ENCODE data around the gene GRM3. TPM values are rescaled to one million over a fixed set of nuclear protein-coding genes. Genes with fewer than 3 reads are reported as not detected.

Gene GRM3
- total and polyA plus RNA-seq, 2 donors (not counting 1 experiment from before 2014, with no cell fraction given) = not detected

DNA sequence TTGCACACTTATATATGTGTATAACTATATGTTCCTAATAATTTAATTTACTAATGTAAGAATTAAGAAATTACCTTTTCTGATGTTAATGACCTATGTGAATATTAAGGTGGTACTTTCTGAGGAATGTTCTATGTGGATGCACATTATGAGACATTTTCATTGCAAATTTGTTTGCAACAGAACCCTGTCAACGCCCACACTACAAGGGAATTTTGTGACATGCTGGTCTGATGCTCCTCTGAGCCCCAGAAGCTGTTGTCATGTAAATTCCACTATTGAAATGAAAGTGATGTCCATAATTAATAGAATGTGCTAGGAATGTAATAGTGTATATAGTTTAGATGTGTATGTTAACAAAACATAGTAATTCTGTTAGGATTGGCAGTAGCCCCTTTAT is 4.5 kb downstream of the GRM3 start:
- H3K4me3 ChIP-seq (replicated peaks in 1 of 4; ENCODE audit: control extremely low read depth in 1 of 4, insufficient read depth in 1 of 4, low read depth in 3 of 4, low read length in 4 of 4) = no peak overlapping the region
- no peak overlapping the region for H3K9ac ChIP-seq (ENCODE audit: insufficient read depth, low read length)
- H3K36me3 ChIP-seq (ENCODE audit: control insufficient read depth, insufficient read depth, low read length) = no peaks in the 10 kb centered on the region
- no peak overlapping the region for H2AFZ ChIP-seq (ENCODE audit: low read length)
- H3K27me3 ChIP-seq (ENCODE audit: control insufficient read depth, insufficient read depth, low read length) = no peaks in the 10 kb centered on the region
- no peaks in the 10 kb centered on the region for H3K4me1 ChIP-seq (ENCODE audit: control insufficient read depth, extremely low read depth, insufficient read depth, low read length)
- no peak for DNase-seq (ENCODE audit: low read depth in 2 of 2)
- no peak overlapping the region for H3K4me2 ChIP-seq (ENCODE audit: extremely low read depth, insufficient read depth, low read length)
- no peak overlapping the region for H3K27ac ChIP-seq (ENCODE audit: insufficient read depth, low read length)
- TF ChIP-seq, protein P1, sequence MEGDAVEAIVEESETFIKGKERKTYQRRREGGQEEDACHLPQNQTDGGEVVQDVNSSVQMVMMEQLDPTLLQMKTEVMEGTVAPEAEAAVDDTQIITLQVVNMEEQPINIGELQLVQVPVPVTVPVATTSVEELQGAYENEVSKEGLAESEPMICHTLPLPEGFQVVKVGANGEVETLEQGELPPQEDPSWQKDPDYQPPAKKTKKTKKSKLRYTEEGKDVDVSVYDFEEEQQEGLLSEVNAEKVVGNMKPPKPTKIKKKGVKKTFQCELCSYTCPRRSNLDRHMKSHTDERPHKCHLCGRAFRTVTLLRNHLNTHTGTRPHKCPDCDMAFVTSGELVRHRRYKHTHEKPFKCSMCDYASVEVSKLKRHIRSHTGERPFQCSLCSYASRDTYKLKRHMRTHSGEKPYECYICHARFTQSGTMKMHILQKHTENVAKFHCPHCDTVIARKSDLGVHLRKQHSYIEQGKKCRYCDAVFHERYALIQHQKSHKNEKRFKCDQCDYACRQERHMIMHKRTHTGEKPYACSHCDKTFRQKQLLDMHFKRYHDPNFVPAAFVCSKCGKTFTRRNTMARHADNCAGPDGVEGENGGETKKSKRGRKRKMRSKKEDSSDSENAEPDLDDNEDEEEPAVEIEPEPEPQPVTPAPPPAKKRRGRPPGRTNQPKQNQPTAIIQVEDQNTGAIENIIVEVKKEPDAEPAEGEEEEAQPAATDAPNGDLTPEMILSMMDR (conservative IDR thresholded peaks at IDR 0.05 in 1 of 2, IDR thresholded peaks at IDR 0.05 in 1 of 2; ENCODE audit: low read depth in 1 of 2, low read length in 2 of 2) = no peak
- TF ChIP-seq EZH2 (IDR thresholded peaks at IDR 0.05; ENCODE audit: low read length, missing control alignments) = no peak
- no peaks in the 10 kb centered on the region for H3K79me2 ChIP-seq (ENCODE audit: control insufficient read depth, insufficient read depth, low read length)
- no peaks in the 10 kb centered on the region for H4K20me1 ChIP-seq (ENCODE audit: control insufficient read depth, extremely low read depth, insufficient read depth, low read length)
- H3K9me3 ChIP-seq (ENCODE audit: control insufficient read depth, insufficient read depth, low read depth, low read length) = no peaks in the 10 kb centered on the region

DNA sequence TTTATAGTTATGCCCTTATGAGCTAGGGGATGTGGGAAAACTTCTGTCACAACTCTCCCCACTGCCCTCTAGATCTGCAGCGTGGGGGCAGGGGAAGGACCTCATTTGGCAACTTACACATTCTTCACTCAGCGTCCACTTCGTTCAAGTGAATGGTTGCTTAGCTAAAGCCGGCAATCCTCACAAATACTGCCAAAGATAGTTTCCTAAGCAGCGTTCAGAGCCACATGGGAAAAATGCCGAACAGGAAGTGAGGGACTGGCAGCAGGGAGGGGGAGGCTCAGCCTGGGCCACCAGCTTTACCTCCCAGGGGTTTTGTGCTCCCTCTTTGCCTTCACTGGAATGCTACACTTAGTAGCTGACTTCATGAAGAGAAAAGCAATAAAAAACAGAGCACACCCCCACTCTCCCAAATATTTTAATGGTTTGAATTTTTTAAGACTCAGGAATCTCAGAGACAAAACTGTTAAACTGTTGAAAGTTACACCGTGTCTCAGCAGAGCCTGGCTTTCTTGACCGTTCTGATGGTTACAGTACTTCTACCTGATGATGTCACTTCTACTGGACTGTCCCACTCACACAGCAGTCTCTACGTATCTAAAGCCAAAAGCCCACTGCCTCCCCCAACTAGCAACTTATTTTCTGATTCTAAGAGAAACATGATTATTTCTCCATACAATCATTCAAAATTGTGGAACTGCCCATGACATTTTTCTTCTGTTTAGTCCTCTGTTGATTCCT is 10.4 kb downstream of the GRM3 start:
- Histone ChIP-seq H3K27me3 (ENCODE audit: control insufficient read depth, insufficient read depth, low read length) (no peaks in the 10 kb centered on the region), H3K9me3 (ENCODE audit: control insufficient read depth, insufficient read depth, low read depth, low read length) (no peaks in the 10 kb centered on the region), H4K20me1 (ENCODE audit: control insufficient read depth, extremely low read depth, insufficient read depth, low read length) (no peaks in the 10 kb centered on the region), H3K4me3 (replicated peaks in 1 of 4; ENCODE audit: control extremely low read depth in 1 of 4, insufficient read depth in 1 of 4, low read depth in 3 of 4, low read length in 4 of 4) (no peak overlapping the region), H3K4me1 (ENCODE audit: control insufficient read depth, extremely low read depth, insufficient read depth, low read length) (no peaks in the 10 kb centered on the region), H3K36me3 (ENCODE audit: control insufficient read depth, insufficient read depth, low read length) (no peaks in the 10 kb centered on the region), H3K4me2 (ENCODE audit: extremely low read depth, insufficient read depth, low read length) (no peak overlapping the region), H2AFZ (ENCODE audit: low read length) (no peak overlapping the region), H3K9ac (ENCODE audit: insufficient read depth, low read length) (no peak overlapping the region), H3K27ac (ENCODE audit: insufficient read depth, low read length) (no peak overlapping the region), H3K79me2 (ENCODE audit: control insufficient read depth, insufficient read depth, low read length) (no peaks in the 10 kb centered on the region)
- DNase-seq (ENCODE audit: low read depth in 2 of 2) = peak in 1 of 2 donors; percentile 3
- TF ChIP-seq EZH2 (IDR thresholded peaks at IDR 0.05; ENCODE audit: low read length, missing control alignments) = no peak
- TF ChIP-seq, protein P1 (conservative IDR thresholded peaks at IDR 0.05 in 1 of 2, IDR thresholded peaks at IDR 0.05 in 1 of 2; ENCODE audit: low read depth in 1 of 2, low read length in 2 of 2) = no peak

DNA sequence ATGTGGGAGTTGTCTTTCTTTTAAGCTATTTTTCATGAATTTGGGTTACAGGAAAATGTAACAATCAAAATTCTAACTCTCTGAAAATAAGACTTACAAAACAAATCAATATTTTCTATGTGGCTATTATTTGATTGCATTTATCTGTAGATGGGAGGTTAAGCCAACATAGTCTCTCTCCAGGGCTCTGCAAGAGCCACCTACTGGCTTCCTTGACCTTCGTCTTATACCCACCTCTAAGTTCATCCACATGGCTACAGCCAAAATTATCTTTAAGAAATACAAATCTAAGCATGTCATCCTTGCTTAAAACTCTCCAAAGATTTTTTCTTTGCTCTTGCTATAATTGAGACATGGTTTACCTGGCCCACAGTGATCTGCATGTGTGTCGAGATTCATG is 14.2 kb downstream of the GRM3 start:
- no peak overlapping the region for H2AFZ ChIP-seq (ENCODE audit: low read length)
- no peak for DNase-seq (ENCODE audit: low read depth in 2 of 2)
- no peak overlapping the region for H3K9ac ChIP-seq (ENCODE audit: insufficient read depth, low read length)
- H3K27me3 ChIP-seq (ENCODE audit: control insufficient read depth, insufficient read depth, low read length) = no peaks in the 10 kb centered on the region
- no peak overlapping the region for H3K4me3 ChIP-seq (replicated peaks in 1 of 4; ENCODE audit: control extremely low read depth in 1 of 4, insufficient read depth in 1 of 4, low read depth in 3 of 4, low read length in 4 of 4)
- H3K4me1 ChIP-seq (ENCODE audit: control insufficient read depth, extremely low read depth, insufficient read depth, low read length) = no peaks in the 10 kb centered on the region
- no peak overlapping the region for H3K27ac ChIP-seq (ENCODE audit: insufficient read depth, low read length)
- H3K9me3 ChIP-seq (ENCODE audit: control insufficient read depth, insufficient read depth, low read depth, low read length) = no peaks in the 10 kb centered on the region
- no peaks in the 10 kb centered on the region for H4K20me1 ChIP-seq (ENCODE audit: control insufficient read depth, extremely low read depth, insufficient read depth, low read length)
- H3K79me2 ChIP-seq (ENCODE audit: control insufficient read depth, insufficient read depth, low read length) = no peaks in the 10 kb centered on the region
- no peak overlapping the region for H3K4me2 ChIP-seq (ENCODE audit: extremely low read depth, insufficient read depth, low read length)
- no peak for TF ChIP-seq EZH2 (IDR thresholded peaks at IDR 0.05; ENCODE audit: low read length, missing control alignments)
- TF ChIP-seq, protein P1 (conservative IDR thresholded peaks at IDR 0.05 in 1 of 2, IDR thresholded peaks at IDR 0.05 in 1 of 2; ENCODE audit: low read depth in 1 of 2, low read length in 2 of 2) = no peak
- H3K36me3 ChIP-seq (ENCODE audit: control insufficient read depth, insufficient read depth, low read length) = no peaks in the 10 kb centered on the region
